Heart left ventricle (tissue), 13 donors: ENCODE measurements around the gene UXT.

Experiments used
- POLR2A ChIP-seq, 2 donors: fragments of 450-650 bp; IDR thresholded peaks; one replicate each; pipeline ENCODE4 v1.6.1; 2017; ENCODE audit warnings: antibody characterized with exemption in 2 of 2, mild to moderate bottlenecking in 2 of 2, moderate library complexity in 2 of 2
- TF ChIP-seq, protein P1 (sequence below), 12 donors: fragments of 200-600 bp; sonication (generic) in 4 of 12; IDR thresholded peaks; one replicate each; pipeline versions ENCODE4 v1.5.0 to v1.8.0; 2018 to 2022; ENCODE audit warnings: antibody characterized with exemption in 12 of 12, mild to moderate bottlenecking in 5 of 12
- donor health status: ischemic (EF 13 %, LVEDD 7.1; RV severe dilation, severe dysfunction).
- donor health status: DM: no; HTN: yes; CAD: no.
- donor health status: DM: no; HTN: no; CAD: no.
- donor health status: ischemic (EF 25% LVEDD 6.9; RV normal size, moderate dysfunction).
- donor health status: ischemic (EF 25% LVEDD 5.7; RV mildly dilated, moderate dysfunction).
- donor health status: ischemic (EF 35%, LVEDD 5.7; RV mildly dilated, moderate dysfunction).
- donor health status: nonischemic (EF 11% LVEDD 7.7; RV severe dilation, severe dysfunction).
- donor health status: DM: yes; HTN: yes; CAD: no.
- donor health status: PGD.
- donor health status: ischemic (EF 29% LVEDD 5.4; RV normal size, mild dysfunction).
- donor health status: nonischemic (EF 23%, LVEDD 6.1; RV moderate dilation, normal function).

GRCh38 chrX:47687263-47687662 is 28.3 kb upstream of the UXT start:
- TF ChIP-seq, protein P1, sequence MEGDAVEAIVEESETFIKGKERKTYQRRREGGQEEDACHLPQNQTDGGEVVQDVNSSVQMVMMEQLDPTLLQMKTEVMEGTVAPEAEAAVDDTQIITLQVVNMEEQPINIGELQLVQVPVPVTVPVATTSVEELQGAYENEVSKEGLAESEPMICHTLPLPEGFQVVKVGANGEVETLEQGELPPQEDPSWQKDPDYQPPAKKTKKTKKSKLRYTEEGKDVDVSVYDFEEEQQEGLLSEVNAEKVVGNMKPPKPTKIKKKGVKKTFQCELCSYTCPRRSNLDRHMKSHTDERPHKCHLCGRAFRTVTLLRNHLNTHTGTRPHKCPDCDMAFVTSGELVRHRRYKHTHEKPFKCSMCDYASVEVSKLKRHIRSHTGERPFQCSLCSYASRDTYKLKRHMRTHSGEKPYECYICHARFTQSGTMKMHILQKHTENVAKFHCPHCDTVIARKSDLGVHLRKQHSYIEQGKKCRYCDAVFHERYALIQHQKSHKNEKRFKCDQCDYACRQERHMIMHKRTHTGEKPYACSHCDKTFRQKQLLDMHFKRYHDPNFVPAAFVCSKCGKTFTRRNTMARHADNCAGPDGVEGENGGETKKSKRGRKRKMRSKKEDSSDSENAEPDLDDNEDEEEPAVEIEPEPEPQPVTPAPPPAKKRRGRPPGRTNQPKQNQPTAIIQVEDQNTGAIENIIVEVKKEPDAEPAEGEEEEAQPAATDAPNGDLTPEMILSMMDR (IDR thresholded peaks at IDR 0.05), result no peak
- no peak for TF ChIP-seq POLR2A (IDR thresholded peaks at IDR 0.05)
